HG03095 (cell line): ENCODE data around the gene ST8SIA1.

Source experiments
- ATAC-seq: cut with Tn5 transposase; IDR thresholded peaks from one replicate; pipeline ENCODE4 v1.9.1; 2021; ENCODE audit warnings: moderate library complexity; ENCODE audit not compliant: unreplicated experiment

The ST8SIA1 gene

GRCh38 chr12:22248121-22248520, 86.4 kb downstream of the ST8SIA1 start:
- ATAC-seq: no peak

- no peak for ATAC-seq
Measured at GRCh38 chr12:22246217-22246846, 88.2 kb downstream of the ST8SIA1 start.

GRCh38 chr12:22242726-22243125, 91.8 kb downstream of the ST8SIA1 start:
- ATAC-seq: no peak

GRCh38 chr12:22238211-22238610, 96.3 kb downstream of the ST8SIA1 start:
- no peak for ATAC-seq

- no peak for ATAC-seq
Measured at GRCh38 chr12:22234561-22234960, 99.9 kb downstream of the ST8SIA1 start.

- ATAC-seq: no peak
Measured at GRCh38 chr12:22231836-22232235, 102.7 kb downstream of the ST8SIA1 start.

GRCh38 chr12:22231078-22231477, 103.4 kb downstream of the ST8SIA1 start:
- ATAC-seq: no peak

GRCh38 chr12:22230280-22230794, 104.2 kb downstream of the ST8SIA1 start:
- ATAC-seq: no peak

- no peak for ATAC-seq
Measured at GRCh38 chr12:22229652-22230279, 104.7 kb downstream of the ST8SIA1 start.

GRCh38 chr12:22228022-22228875, 106.3 kb downstream of the ST8SIA1 start:
- ATAC-seq: no peak

GRCh38 chr12:22223356-22223755, 111.2 kb downstream of the ST8SIA1 start:
- no peak for ATAC-seq

- no peak for ATAC-seq
Measured at GRCh38 chr12:22217556-22217955, 117.0 kb downstream of the ST8SIA1 start.

- ATAC-seq: no peak
Measured at GRCh38 chr12:22215467-22216253, 118.8 kb downstream of the ST8SIA1 start.

GRCh38 chr12:22211128-22211527, 123.4 kb downstream of the ST8SIA1 start:
- ATAC-seq: no peak

GRCh38 chr12:22209422-22209821, 125.1 kb downstream of the ST8SIA1 start:
- ATAC-seq: no peak

- ATAC-seq: no peak
Measured at GRCh38 chr12:22206111-22206728, 128.3 kb downstream of the ST8SIA1 start.

GRCh38 chr12:22204391-22204790, 130.1 kb downstream of the ST8SIA1 start:
- ATAC-seq: no peak

GRCh38 chr12:22202847-22203246, 131.7 kb downstream of the ST8SIA1 start:
- no peak for ATAC-seq

- ATAC-seq: no peak
Measured at GRCh38 chr12:22201101-22201500, 133.4 kb downstream of the ST8SIA1 start.

GRCh38 chr12:22196236-22196635, 138.3 kb downstream of the ST8SIA1 start:
- ATAC-seq: no peak
